Keratinocyte (primary cell): ENCODE data around the gene HIP1R.

ENCODE experiments used
- EZH2 ChIP-seq: IDR thresholded peaks from one replicate; pipeline ENCODE4 v1.6.1; 2012; ENCODE audit warnings: inconsistent platforms, mild to moderate bottlenecking, low read length, moderate library complexity
- TF ChIP-seq, protein P1 (sequence below), 3 experiments: IDR thresholded peaks in 1 of 3; conservative IDR thresholded peaks in 1 of 3; optimal IDR thresholded peaks in 1 of 3; 2 replicates in 2 of 3; 3 replicates in 1 of 3; pipeline versions ENCODE3 to v1.5.1; 2011; ENCODE audit warnings: low read length in 3 of 3, mild to moderate bottlenecking in 3 of 3, moderate library complexity in 2 of 3, control low read depth in 1 of 3, inconsistent platforms in 1 of 3; ENCODE audit not compliant: insufficient read depth in 2 of 3; ENCODE audit errors: extremely low read depth in 1 of 3

DNA sequence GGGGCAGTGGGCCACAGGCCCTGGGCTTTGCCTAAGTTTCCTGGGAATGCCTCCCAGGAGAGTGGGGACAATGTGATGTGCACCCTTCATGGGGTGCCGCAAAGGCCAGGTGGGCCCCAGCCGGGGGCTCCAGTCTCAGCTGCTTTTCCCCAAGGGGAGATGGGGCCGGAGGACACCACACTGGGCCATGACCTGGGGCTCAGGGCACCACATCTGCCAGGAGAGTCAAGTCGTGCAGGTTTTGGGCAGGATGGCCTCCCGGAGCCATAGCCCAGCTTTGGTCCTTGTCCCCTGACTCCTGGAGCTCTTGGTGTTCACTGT, 12.2 kb downstream of the HIP1R start:
- TF ChIP-seq, protein P1, sequence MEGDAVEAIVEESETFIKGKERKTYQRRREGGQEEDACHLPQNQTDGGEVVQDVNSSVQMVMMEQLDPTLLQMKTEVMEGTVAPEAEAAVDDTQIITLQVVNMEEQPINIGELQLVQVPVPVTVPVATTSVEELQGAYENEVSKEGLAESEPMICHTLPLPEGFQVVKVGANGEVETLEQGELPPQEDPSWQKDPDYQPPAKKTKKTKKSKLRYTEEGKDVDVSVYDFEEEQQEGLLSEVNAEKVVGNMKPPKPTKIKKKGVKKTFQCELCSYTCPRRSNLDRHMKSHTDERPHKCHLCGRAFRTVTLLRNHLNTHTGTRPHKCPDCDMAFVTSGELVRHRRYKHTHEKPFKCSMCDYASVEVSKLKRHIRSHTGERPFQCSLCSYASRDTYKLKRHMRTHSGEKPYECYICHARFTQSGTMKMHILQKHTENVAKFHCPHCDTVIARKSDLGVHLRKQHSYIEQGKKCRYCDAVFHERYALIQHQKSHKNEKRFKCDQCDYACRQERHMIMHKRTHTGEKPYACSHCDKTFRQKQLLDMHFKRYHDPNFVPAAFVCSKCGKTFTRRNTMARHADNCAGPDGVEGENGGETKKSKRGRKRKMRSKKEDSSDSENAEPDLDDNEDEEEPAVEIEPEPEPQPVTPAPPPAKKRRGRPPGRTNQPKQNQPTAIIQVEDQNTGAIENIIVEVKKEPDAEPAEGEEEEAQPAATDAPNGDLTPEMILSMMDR (optimal IDR thresholded peaks at IDR 0.05 in 1 of 3, IDR thresholded peaks at IDR 0.05 in 1 of 3, conservative IDR thresholded peaks at IDR 0.05 in 1 of 3; ENCODE audit: extremely low read depth in 1 of 3, insufficient read depth in 2 of 3, low read length in 3 of 3): no peak
- TF ChIP-seq EZH2: no peak
